Suprapubic skin (tissue), 4 donors: ENCODE data around the gene CDC37L1. TPM values are rescaled to one million over a fixed set of nuclear protein-coding genes. Genes with fewer than 3 reads are reported as not detected.

Experiments
- DNase-seq, 2 donors: peaks; one replicate each; pipeline ENCODE4 v3.0.0-alpha.2; 2019; ENCODE audit warnings: low spot score in 2 of 2
- H3K27ac ChIP-seq: fragments of 200-600 bp; sonication (generic); one replicate; pipeline ENCODE4 v1.5.1; 2019
- H3K27me3 ChIP-seq: fragments of 200-600 bp; sonication (generic); one replicate; pipeline ENCODE4 v1.5.1; 2019
- H3K36me3 ChIP-seq: fragments of 200-600 bp; sonication (generic); one replicate; pipeline ENCODE4 v1.5.1; 2019
- H3K4me1 ChIP-seq: fragments of 200-600 bp; sonication (generic); one replicate; pipeline ENCODE4 v1.5.1; 2019
- H3K4me3 ChIP-seq: fragments of 200-600 bp; sonication (generic); one replicate; pipeline ENCODE4 v1.5.1; 2019; ENCODE audit warnings: mild to moderate bottlenecking
- H3K9me3 ChIP-seq: fragments of 200-600 bp; sonication (generic); one replicate; pipeline ENCODE4 v1.5.1; 2019
- CTCF ChIP-seq, 2 donors: fragments of 200-600 bp in 1 of 2; fragments of 450-650 bp in 1 of 2; sonication (generic) in 1 of 2; IDR thresholded peaks; one replicate each; pipeline ENCODE4 v1.5.1; 2016 to 2019; ENCODE audit warnings: antibody characterized with exemption in 2 of 2, mild to moderate bottlenecking in 1 of 2, moderate library complexity in 1 of 2
- EP300 ChIP-seq: sonication (generic); formaldehyde crosslinking; IDR thresholded peaks from one replicate; pipeline ENCODE4 v1.6.1; 2017; ENCODE audit warnings: antibody characterized with exemption
- POLR2A ChIP-seq, 2 donors: fragments of 450-650 bp; IDR thresholded peaks; one replicate each; pipeline ENCODE4 v1.6.1; 2017; ENCODE audit warnings: antibody characterized with exemption in 2 of 2, mild to moderate bottlenecking in 2 of 2, moderate library complexity in 2 of 2
- POLR2AphosphoS5 ChIP-seq, 3 donors: sonication (generic); formaldehyde crosslinking; IDR thresholded peaks; one replicate each; pipeline ENCODE4 v1.6.1; 2017; ENCODE audit warnings: antibody characterized with exemption in 3 of 3
- WGBS: methylation state at CpG from one replicate; pipeline ENCODE4 v1.1.5; 2018; 5-methylcytosine and 5-hydroxymethylcytosine counted together
- total RNA-seq, 4 donors: library from RNA; depleted of rRNA; stranded (reverse); fragments of >200 nt; gene quantifications; one replicate each; pipeline ENCODE4 v1.1.0, GENCODE V29; 2016

The CDC37L1 gene
- total RNA-seq, 4 donors from 2014 or later, result 17.3 to 26.1 (median 23.5) TPM

- no peaks in the 10 kb centered on the region for H3K27me3 ChIP-seq
- peak overlapping the region; percentile 83 for H3K4me3 ChIP-seq
- peak overlapping the region; percentile 93 for H3K27ac ChIP-seq
- TF ChIP-seq CTCF (IDR thresholded peaks at IDR 0.05) (no peak), EP300 (no peak), POLR2A (IDR thresholded peaks at IDR 0.05) (no peak), POLR2AphosphoS5 (IDR thresholded peaks at IDR 0.05) (no peak)
- H3K4me1 ChIP-seq, result peaks cover 37% of the 10 kb centered on the region
- H3K36me3 ChIP-seq, result no peaks in the 10 kb centered on the region
- DNase-seq, result no peak
- WGBS, result 32% methylated on average over 26 of the region's 26 CpGs
- no peaks in the 10 kb centered on the region for H3K9me3 ChIP-seq
Measured at GRCh38 chr9:4739587-4740387, 60.4 kb downstream of the CDC37L1 start.

- H3K27me3 ChIP-seq, result no peaks in the 10 kb centered on the region
- no peak for DNase-seq
- H3K4me3 ChIP-seq, result peak overlapping the region; percentile 83
- peak overlapping the region; percentile 93 for H3K27ac ChIP-seq
- H3K9me3 ChIP-seq, result no peaks in the 10 kb centered on the region
- TF ChIP-seq POLR2A (IDR thresholded peaks at IDR 0.05) (no peak), POLR2AphosphoS5 (IDR thresholded peaks at IDR 0.05) (no peak), CTCF (IDR thresholded peaks at IDR 0.05) (no peak), EP300 (no peak)
- H3K36me3 ChIP-seq, result no peaks in the 10 kb centered on the region
- 2% methylated on average over 4 of the region's 4 CpGs for WGBS
- peaks cover 37% of the 10 kb centered on the region for H3K4me1 ChIP-seq
Measured at GRCh38 chr9:4740388-4740637, 60.9 kb downstream of the CDC37L1 start.

GRCh38 chr9:4740638-4741364 lies 61.4 kb downstream of the CDC37L1 start, which contains the start of gene AK3:
AK3 (minus strand) TSS chr9:4741202; CDS start chr9:4741087, 115 bp downstream.
- DNase-seq, result peak; percentile 90 to 93
- no peaks in the 10 kb centered on the region for H3K36me3 ChIP-seq
- peak within 1 kb of the TSS; percentile 93 for H3K27ac ChIP-seq
- 2% methylated on average over 7 of the region's 84 CpGs for WGBS
- H3K27me3 ChIP-seq, result no peaks in the 10 kb centered on the region
- H3K9me3 ChIP-seq, result no peaks in the 10 kb centered on the region
- H3K4me3 ChIP-seq, result peak within 1 kb of the TSS; percentile 83
- H3K4me1 ChIP-seq, result peaks cover 37% of the 10 kb centered on the region
- TF ChIP-seq CTCF (IDR thresholded peaks at IDR 0.05) (peak in 1 of 2 donors; percentile 26), POLR2AphosphoS5 (IDR thresholded peaks at IDR 0.05) (peak in 1 of 3 donors; percentile 85), EP300 (no peak), POLR2A (IDR thresholded peaks at IDR 0.05) (peak; percentile 18 to 71)

GRCh38 chr9:4741365-4742089 lies 62.2 kb downstream of the CDC37L1 start:
- Histone ChIP-seq H3K4me1 (peaks cover 36% of the 10 kb centered on the region), H3K9me3 (no peaks in the 10 kb centered on the region), H3K36me3 (no peaks in the 10 kb centered on the region), H3K27ac (peak overlapping the region; percentile 93), H3K4me3 (peak overlapping the region; percentile 83), H3K27me3 (no peaks in the 10 kb centered on the region)
- WGBS, result 2% methylated on average over 40 of the region's 54 CpGs
- peak; percentile 74 to 79 for DNase-seq
- TF ChIP-seq CTCF (IDR thresholded peaks at IDR 0.05) (no peak), POLR2A (IDR thresholded peaks at IDR 0.05) (no peak), POLR2AphosphoS5 (IDR thresholded peaks at IDR 0.05) (no peak), EP300 (no peak)
